GM08714 (cell line): ENCODE results near the gene MUC5AC.

Experiments used
- H3K4me3 ChIP-seq: fragments of 200-500 bp; sonication (Bioruptor generic); 2 replicates; pipeline ENCODE4 v1.5.1; 2014; ENCODE audit warnings: mild to moderate bottlenecking, low read length, inconsistent platforms
- ZNF274 ChIP-seq: IDR thresholded peaks from 2 replicates; pipeline ENCODE4 v1.6.1; 2012; ENCODE audit warnings: mild to moderate bottlenecking, low read depth, low read length

Gene MUC5AC

DNA sequence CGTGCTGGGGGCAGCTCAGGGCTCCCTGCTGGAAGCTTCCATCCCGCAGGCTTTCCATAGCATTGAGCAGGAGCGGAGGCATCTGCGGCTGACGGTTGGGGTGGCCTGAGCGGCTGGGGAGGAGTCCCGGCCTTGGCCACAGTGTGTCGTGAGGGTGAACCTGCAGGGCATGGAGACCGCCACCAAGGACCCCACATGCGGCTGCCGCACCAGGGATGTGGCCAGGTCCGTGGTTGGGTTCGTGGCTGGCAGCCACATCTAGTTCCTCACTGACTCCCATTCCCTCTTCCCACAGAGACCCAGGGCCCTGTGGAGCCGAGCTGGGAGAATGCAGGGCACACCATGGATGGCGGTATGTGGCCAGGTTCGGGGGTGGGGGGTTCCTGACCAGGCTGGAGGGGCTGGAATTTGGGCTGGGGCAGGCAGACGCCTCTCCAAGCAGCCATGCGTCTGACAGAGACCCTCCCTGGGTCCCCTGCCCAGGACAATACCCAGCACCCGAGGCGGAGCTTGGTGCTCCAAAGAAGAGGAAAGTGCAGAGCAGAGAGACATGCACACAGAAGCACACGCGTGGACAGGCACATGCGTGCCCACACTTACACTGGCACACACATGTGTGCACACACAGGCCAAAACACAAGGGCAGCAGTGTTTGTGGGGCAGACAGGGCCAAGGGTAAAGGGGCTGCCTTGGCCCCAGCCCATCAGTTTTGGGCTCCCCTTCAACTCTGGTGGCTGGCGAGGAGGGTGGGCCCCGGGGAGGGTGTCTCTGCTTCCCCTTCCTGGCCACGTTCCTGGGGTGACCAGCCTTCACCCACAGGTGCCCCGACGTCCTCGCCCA is 67.9 kb downstream of the MUC5AC start:
- TF ChIP-seq ZNF274 = no peak

DNA sequence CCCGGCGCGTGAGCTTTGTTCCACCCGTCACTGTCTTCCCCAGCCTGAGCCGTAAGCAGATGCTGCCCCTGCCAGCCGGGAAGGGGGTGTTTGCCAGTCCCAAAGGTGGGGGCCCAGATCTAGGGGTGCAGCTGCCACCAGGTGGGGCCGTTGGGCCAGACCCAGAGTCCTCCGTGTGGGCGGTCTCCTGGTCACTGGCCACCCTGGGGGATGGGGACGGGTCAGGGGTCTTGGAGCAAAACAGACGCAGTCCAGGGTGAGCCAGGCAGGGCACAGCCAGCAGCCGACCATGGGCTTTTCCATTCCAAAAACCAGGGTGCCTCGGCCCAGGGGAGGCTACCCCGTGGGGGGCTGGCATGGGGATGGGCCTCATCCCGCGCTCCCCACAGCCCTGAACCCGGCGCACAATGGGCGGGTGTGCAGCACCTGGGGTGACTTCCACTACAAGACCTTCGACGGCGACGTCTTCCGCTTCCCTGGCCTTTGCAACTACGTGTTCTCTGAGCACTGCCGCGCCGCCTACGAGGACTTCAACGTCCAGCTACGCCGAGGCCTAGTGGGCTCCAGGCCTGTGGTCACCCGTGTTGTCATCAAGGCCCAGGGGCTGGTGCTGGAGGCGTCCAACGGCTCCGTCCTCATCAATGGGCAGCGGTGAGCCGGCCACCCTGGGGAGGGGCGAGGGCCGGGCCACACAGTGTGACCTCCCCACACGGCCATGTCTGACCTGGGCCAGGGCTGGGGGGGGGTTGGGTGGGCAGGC is 68.7 kb downstream of the MUC5AC start:
- no peak overlapping the region for H3K4me3 ChIP-seq

More for the DNA sequence above, 67.9 kb downstream of the MUC5AC start:
- no peak overlapping the region for H3K4me3 ChIP-seq

GRCh38 chr11:1226986-1227550 is 69.3 kb downstream of the MUC5AC start:
- no peak for TF ChIP-seq ZNF274

More for the DNA sequence above, 68.7 kb downstream of the MUC5AC start:
- no peak for TF ChIP-seq ZNF274

GRCh38 chr11:1227551-1228100 is 69.9 kb downstream of the MUC5AC start:
- H3K4me3 ChIP-seq = no peak overlapping the region
- TF ChIP-seq ZNF274 = no peak

More at GRCh38 chr11:1226986-1227550, 69.3 kb downstream of the MUC5AC start:
- H3K4me3 ChIP-seq = no peak overlapping the region

DNA sequence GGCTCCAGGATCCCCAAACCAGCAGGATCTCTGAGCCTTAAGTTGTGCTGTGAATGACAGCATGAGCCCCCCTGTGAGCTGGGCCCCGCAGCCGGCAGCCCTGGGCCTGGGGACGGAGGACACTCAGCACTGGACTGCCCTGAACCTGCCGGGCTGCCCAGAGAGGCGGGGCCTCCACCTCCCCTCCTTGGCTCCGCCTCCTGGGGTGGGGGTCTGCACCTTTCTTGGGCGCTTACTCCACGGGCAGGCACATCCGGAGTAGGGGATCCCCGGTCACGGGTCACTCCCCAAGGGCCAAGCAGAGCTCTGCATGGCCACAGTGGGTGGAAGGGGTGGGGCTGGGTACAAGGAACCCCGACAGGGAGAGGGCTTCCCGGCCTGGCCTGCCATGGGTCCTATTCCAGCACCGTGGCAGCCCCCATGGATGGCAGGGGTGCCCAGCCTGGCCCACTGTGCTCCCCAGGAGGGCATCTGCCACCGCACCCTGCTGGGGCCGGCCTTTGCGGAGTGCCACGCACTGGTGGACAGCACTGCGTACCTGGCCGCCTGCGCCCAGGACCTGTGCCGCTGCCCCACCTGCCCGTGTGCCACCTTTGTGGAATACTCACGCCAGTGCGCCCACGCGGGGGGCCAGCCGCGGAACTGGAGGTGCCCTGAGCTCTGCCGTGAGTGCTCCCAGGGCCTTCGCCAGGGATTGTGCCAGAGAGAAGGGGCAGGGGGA is 70.5 kb downstream of the MUC5AC start:
- no peak for TF ChIP-seq ZNF274
- no peak overlapping the region for H3K4me3 ChIP-seq

- H3K4me3 ChIP-seq = no peak overlapping the region
- TF ChIP-seq ZNF274 = no peak
These were observed 71.2 kb downstream of the MUC5AC start for GRCh38 chr11:1228921-1229451.

- no peak for TF ChIP-seq ZNF274
- no peak overlapping the region for H3K4me3 ChIP-seq
These were observed 71.8 kb downstream of the MUC5AC start for GRCh38 chr11:1229471-1230120.

DNA sequence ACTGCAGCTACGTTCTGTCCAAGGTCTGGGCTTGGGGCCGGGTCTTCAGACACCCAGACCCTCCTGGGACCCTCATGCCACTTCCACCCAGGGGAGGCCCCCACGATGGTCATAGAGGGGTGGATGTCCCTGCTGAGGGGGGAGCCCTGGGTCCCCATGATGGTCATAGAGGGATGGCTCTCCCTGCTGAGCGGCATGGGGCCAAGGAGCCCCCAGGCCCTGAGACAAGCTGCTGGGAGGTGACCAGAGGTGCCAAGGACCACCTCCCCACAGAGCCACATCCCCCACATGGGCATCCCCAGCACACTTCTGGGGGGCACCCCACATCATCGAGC is 72.3 kb downstream of the MUC5AC start:
- no peak overlapping the region for H3K4me3 ChIP-seq
- no peak for TF ChIP-seq ZNF274

- TF ChIP-seq ZNF274 = no peak
- no peak overlapping the region for H3K4me3 ChIP-seq
These were observed 73.0 kb downstream of the MUC5AC start for GRCh38 chr11:1230456-1231395.

DNA sequence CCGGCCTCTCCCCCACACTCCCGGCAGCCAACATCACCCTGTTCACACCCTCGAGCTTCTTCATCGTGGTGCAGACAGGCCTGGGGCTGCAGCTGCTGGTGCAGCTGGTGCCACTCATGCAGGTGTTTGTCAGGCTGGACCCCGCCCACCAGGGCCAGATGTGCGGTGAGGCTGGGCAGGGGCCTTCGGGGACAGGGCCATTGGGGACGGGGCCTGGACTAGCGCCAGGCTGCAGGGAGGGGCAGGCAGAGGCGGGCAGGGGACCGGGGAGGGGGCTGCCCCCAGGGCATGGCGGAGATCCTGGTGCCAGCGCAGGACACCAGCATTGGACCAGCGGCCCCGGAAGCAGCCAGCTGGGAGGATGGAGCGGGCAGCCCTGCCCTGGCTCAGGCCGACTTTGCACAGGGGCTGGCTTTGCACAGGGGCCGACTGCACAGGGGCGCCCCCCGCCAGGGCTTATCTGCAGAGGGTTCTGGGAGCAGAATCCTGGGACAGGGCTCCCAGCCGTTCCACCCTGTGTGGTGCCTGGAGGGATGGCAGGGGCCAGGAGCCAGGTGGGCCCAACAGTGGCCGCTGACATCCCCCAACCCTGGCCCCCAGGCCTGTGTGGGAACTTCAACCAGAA is 73.8 kb downstream of the MUC5AC start:
- no peak for TF ChIP-seq ZNF274
- no peak overlapping the region for H3K4me3 ChIP-seq

DNA sequence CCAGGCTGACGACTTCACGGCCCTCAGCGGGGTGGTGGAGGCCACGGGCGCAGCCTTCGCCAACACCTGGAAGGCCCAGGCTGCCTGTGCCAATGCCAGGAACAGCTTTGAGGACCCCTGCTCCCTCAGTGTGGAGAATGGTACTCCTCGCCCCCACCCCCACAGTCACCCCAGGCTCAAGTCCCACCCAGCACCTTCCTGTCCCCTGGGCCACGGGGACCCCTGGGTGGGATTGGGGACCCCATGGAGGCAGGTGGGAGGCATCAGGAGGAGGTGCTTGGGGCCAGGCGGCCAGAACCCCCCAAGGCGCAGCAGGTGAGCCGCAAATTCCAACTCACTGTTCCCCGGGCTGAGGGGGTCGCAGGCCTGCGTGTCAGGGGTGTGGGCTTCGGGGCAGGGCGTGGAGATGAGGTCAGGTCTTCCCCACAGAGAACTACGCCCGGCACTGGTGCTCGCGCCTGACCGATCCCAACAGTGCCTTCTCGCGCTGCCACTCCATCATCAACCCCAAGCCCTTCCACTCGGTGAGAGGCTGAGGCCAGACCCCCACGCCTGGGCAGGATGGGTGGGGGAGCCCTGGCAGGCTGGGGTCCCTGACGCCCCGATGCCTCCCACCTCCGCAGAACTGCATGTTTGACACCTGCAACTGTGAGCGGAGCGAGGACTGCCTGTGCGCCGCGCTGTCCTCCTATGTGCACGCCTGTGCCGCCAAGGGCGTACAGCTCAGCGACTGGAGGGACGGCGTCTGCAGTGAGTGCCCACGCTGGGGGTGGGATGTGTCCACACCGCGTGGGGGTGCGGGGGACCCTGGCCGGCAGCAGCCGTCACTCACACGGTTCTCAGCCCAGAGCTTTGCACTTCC is 74.5 kb downstream of the MUC5AC start:
- no peak for TF ChIP-seq ZNF274

More for the DNA sequence above, 74.5 kb downstream of the MUC5AC start:
- no peak overlapping the region for H3K4me3 ChIP-seq
